Measurements from ENCODE around the gene ZRANB3.

DNA sequence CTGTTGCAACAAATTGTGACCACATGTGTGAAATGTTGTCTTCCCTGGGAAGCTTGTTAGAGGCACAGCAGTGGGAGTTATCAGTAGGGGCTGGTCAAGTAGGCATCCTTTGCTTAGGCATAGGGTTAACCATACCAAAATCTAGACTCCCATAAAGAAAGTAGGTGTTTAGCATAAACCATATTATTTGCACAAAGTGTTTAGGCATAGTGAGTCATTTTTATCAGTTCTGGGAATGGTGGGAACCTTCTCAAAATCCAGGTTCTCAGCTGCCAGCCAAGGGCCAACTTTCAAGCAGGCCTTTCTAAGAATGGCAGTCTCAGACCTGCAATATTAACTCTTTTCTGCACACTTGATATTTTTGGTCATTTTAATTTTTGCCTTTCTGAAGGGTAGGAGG lies 390.4 kb downstream of the ZRANB3 start:
- TF ChIP-seq RARB (CRISPR knock-in tag; IDR thresholded peaks at IDR 0.05) (no peak), ARNTL (CRISPR knock-in tag; IDR thresholded peaks at IDR 0.05; ENCODE audit: borderline replicate concordance, low read depth) (no peak), ZFP3 (CRISPR knock-in tag; IDR thresholded peaks at IDR 0.05) (no peak), TCF4 (CRISPR knock-in tag; IDR thresholded peaks at IDR 0.05; ENCODE audit: borderline replicate concordance) (no peak), ZC3H10 (CRISPR knock-in tag; IDR thresholded peaks at IDR 0.05) (no peak), ZNF70 (CRISPR knock-in tag; IDR thresholded peaks at IDR 0.05) (no peak), BACH2 (CRISPR knock-in tag; IDR thresholded peaks at IDR 0.05; ENCODE audit: borderline replicate concordance) (no peak)

Data from SK-N-SH treated with all-trans-retinoic acid at 6 μM for 48 hours (cell line).